ENCODE results near the gene SPACA1.

The SPACA1 gene

DNA sequence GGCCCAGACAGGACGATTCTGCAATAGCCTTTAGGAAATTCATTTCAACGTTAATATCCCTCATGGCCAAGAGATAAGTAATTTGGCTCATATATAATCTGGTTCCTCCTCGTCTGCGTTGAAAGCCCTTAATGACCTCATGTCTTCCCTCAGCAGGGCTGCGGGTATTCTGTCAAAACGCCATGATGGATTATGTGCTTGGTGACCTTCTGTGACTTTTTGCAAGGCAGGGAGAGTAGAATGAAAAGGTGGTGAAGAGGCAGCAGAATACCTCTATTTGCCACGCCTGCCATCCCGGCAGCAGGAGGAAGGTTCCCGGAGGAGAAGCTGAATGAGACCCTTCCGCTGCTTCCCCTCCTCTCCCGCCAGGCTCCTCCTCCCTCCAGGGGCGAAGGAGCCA lies 41.1 kb upstream of the SPACA1 start:
- H2BK12ac ChIP-seq (ENCODE audit: low read length): no peak overlapping the region
- no peak overlapping the region for H3K18ac ChIP-seq (ENCODE audit: low read length)
- H2BK5ac ChIP-seq (ENCODE audit: low read length): no peak overlapping the region
- no peaks in the 10 kb centered on the region for H3K4me1 ChIP-seq (ENCODE audit: control insufficient read depth in 2 of 2, insufficient read depth in 1 of 2, low read depth in 1 of 2, low read length in 2 of 2)
- no peak overlapping the region for H3K23ac ChIP-seq (ENCODE audit: low read depth, low read length, poor library complexity)
- no peak overlapping the region for H4K91ac ChIP-seq (ENCODE audit: low read depth, low read length, poor library complexity)
- no peak overlapping the region for H2BK120ac ChIP-seq (ENCODE audit: low read depth, low read length)
- H3K79me1 ChIP-seq (ENCODE audit: low read depth, low read length): no peaks in the 10 kb centered on the region
- H3K14ac ChIP-seq (ENCODE audit: low read length): no peak overlapping the region
- H4K8ac ChIP-seq (ENCODE audit: low read depth, low read length): no peak overlapping the region
- H3K4ac ChIP-seq (ENCODE audit: low read length): no peak overlapping the region
- H2AK5ac ChIP-seq (ENCODE audit: low read depth, low read length): no peak overlapping the region
- H3K9ac ChIP-seq (ENCODE audit: low read depth, low read length, poor library complexity): no peak overlapping the region
- no peak overlapping the region for H2BK15ac ChIP-seq (ENCODE audit: low read length)
- no peak overlapping the region for H3K4me3 ChIP-seq (ENCODE audit: low read length in 2 of 2)
- no peak overlapping the region for H3K4me2 ChIP-seq (ENCODE audit: insufficient read depth, low read length, poor library complexity, severe bottlenecking)
- no CpG with 5 or more reads among the region's 12 CpGs for WGBS, 2 donors (ENCODE audit: extremely low coverage in 2 of 2, insufficient read length in 2 of 2, insufficient replicate concordance in 1 of 2)
- no peaks in the 10 kb centered on the region for H3K9me3 ChIP-seq (replicated peaks in 1 of 2; ENCODE audit: control insufficient read depth in 2 of 2, insufficient read depth in 1 of 2, low read depth in 1 of 2, low read length in 2 of 2)
- DNase-seq (ENCODE audit: low spot score): no peak
- no peaks in the 10 kb centered on the region for H3K27me3 ChIP-seq (ENCODE audit: control insufficient read depth in 3 of 3, insufficient read depth in 3 of 3, low read depth in 1 of 3, low read length in 3 of 3)
- H3K27ac ChIP-seq (replicated peaks; ENCODE audit: low read length): no peak overlapping the region
- no peaks in the 10 kb centered on the region for H3K36me3 ChIP-seq (replicated peaks in 1 of 2; ENCODE audit: control insufficient read depth in 2 of 2, insufficient read depth in 2 of 2, low read length in 2 of 2)
- peak overlapping the region; percentile 70 for H2AFZ ChIP-seq (ENCODE audit: low read length)

- no peak overlapping the region for H3K4me3 ChIP-seq (ENCODE audit: low read length in 2 of 2)
- H3K14ac ChIP-seq (ENCODE audit: low read length): no peak overlapping the region
- H3K27ac ChIP-seq (replicated peaks; ENCODE audit: low read length): no peak overlapping the region
Measured at GRCh38 chr6:88008411-88008810, 39.2 kb upstream of the SPACA1 start.

DNA sequence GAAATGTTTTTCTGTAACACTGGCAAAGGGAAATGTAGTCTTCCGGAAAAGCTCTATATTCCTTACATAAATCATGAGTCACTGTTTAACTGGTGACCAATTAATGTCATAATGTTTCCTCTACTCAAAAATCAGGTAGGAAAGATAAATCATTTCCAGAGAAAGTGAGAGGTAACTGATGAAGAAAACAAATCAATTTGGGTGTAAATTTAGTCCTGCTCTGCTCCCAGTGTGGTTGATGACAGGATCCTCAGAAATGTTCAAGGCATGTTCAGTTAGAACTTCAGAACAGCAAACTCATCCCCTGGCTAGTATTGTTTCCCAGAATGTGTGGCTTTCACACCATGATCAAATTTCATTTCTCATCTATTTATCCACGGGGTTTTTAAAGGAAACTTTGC lies 38.8 kb upstream of the SPACA1 start:
- H2AK5ac ChIP-seq (ENCODE audit: low read depth, low read length): no peak overlapping the region
- H3K27me3 ChIP-seq (ENCODE audit: control insufficient read depth in 3 of 3, insufficient read depth in 3 of 3, low read depth in 1 of 3, low read length in 3 of 3): no peaks in the 10 kb centered on the region
- DNase-seq (ENCODE audit: low spot score): no peak
- H3K4me2 ChIP-seq (ENCODE audit: insufficient read depth, low read length, poor library complexity, severe bottlenecking): no peak overlapping the region
- H3K4me1 ChIP-seq (ENCODE audit: control insufficient read depth in 2 of 2, insufficient read depth in 1 of 2, low read depth in 1 of 2, low read length in 2 of 2): no peaks in the 10 kb centered on the region
- H3K9me3 ChIP-seq (replicated peaks in 1 of 2; ENCODE audit: control insufficient read depth in 2 of 2, insufficient read depth in 1 of 2, low read depth in 1 of 2, low read length in 2 of 2): no peaks in the 10 kb centered on the region
- no peak overlapping the region for H4K91ac ChIP-seq (ENCODE audit: low read depth, low read length, poor library complexity)
- no peak overlapping the region for H3K23ac ChIP-seq (ENCODE audit: low read depth, low read length, poor library complexity)
- no CpG with 5 or more reads among the region's 2 CpGs for WGBS, 2 donors (ENCODE audit: extremely low coverage in 2 of 2, insufficient read length in 2 of 2, insufficient replicate concordance in 1 of 2)
- H2AFZ ChIP-seq (ENCODE audit: low read length): no peak overlapping the region
- no peaks in the 10 kb centered on the region for H3K36me3 ChIP-seq (replicated peaks in 1 of 2; ENCODE audit: control insufficient read depth in 2 of 2, insufficient read depth in 2 of 2, low read length in 2 of 2)
- no peaks in the 10 kb centered on the region for H3K79me1 ChIP-seq (ENCODE audit: low read depth, low read length)
- no peak overlapping the region for H2BK15ac ChIP-seq (ENCODE audit: low read length)
- H3K14ac ChIP-seq (ENCODE audit: low read length): no peak overlapping the region
- no peak overlapping the region for H3K18ac ChIP-seq (ENCODE audit: low read length)
- H4K8ac ChIP-seq (ENCODE audit: low read depth, low read length): no peak overlapping the region
- H3K4me3 ChIP-seq (ENCODE audit: low read length in 2 of 2): no peak overlapping the region
- H3K4ac ChIP-seq (ENCODE audit: low read length): no peak overlapping the region
- no peak overlapping the region for H2BK12ac ChIP-seq (ENCODE audit: low read length)
- H3K27ac ChIP-seq (replicated peaks; ENCODE audit: low read length): no peak overlapping the region
- no peak overlapping the region for H3K9ac ChIP-seq (ENCODE audit: low read depth, low read length, poor library complexity)
- no peak overlapping the region for H2BK5ac ChIP-seq (ENCODE audit: low read length)
- no peak overlapping the region for H2BK120ac ChIP-seq (ENCODE audit: low read depth, low read length)

More at GRCh38 chr6:88008411-88008810, 39.2 kb upstream of the SPACA1 start:
- no peak overlapping the region for H2AK5ac ChIP-seq (ENCODE audit: low read depth, low read length)
- no peaks in the 10 kb centered on the region for H3K36me3 ChIP-seq (replicated peaks in 1 of 2; ENCODE audit: control insufficient read depth in 2 of 2, insufficient read depth in 2 of 2, low read length in 2 of 2)
- H3K4me1 ChIP-seq (ENCODE audit: control insufficient read depth in 2 of 2, insufficient read depth in 1 of 2, low read depth in 1 of 2, low read length in 2 of 2): no peaks in the 10 kb centered on the region
- no peak overlapping the region for H3K4me2 ChIP-seq (ENCODE audit: insufficient read depth, low read length, poor library complexity, severe bottlenecking)
- no peak overlapping the region for H2AFZ ChIP-seq (ENCODE audit: low read length)
- no peak overlapping the region for H3K9ac ChIP-seq (ENCODE audit: low read depth, low read length, poor library complexity)
- no CpG with 5 or more reads among the region's 4 CpGs for WGBS, 2 donors (ENCODE audit: extremely low coverage in 2 of 2, insufficient read length in 2 of 2, insufficient replicate concordance in 1 of 2)
- no peak overlapping the region for H4K91ac ChIP-seq (ENCODE audit: low read depth, low read length, poor library complexity)
- H4K8ac ChIP-seq (ENCODE audit: low read depth, low read length): no peak overlapping the region
- no peak overlapping the region for H2BK120ac ChIP-seq (ENCODE audit: low read depth, low read length)
- no peaks in the 10 kb centered on the region for H3K27me3 ChIP-seq (ENCODE audit: control insufficient read depth in 3 of 3, insufficient read depth in 3 of 3, low read depth in 1 of 3, low read length in 3 of 3)
- H2BK15ac ChIP-seq (ENCODE audit: low read length): no peak overlapping the region
- H2BK12ac ChIP-seq (ENCODE audit: low read length): no peak overlapping the region
- no peaks in the 10 kb centered on the region for H3K79me1 ChIP-seq (ENCODE audit: low read depth, low read length)
- no peaks in the 10 kb centered on the region for H3K9me3 ChIP-seq (replicated peaks in 1 of 2; ENCODE audit: control insufficient read depth in 2 of 2, insufficient read depth in 1 of 2, low read depth in 1 of 2, low read length in 2 of 2)
- no peak overlapping the region for H2BK5ac ChIP-seq (ENCODE audit: low read length)
- no peak overlapping the region for H3K18ac ChIP-seq (ENCODE audit: low read length)
- H3K4ac ChIP-seq (ENCODE audit: low read length): no peak overlapping the region
- H3K23ac ChIP-seq (ENCODE audit: low read depth, low read length, poor library complexity): no peak overlapping the region
- DNase-seq (ENCODE audit: low spot score): no peak

GRCh38 chr6:88013015-88013414 lies 34.6 kb upstream of the SPACA1 start:
- no peaks in the 10 kb centered on the region for H3K27me3 ChIP-seq (ENCODE audit: control insufficient read depth in 3 of 3, insufficient read depth in 3 of 3, low read depth in 1 of 3, low read length in 3 of 3)
- no peak overlapping the region for H3K4me2 ChIP-seq (ENCODE audit: insufficient read depth, low read length, poor library complexity, severe bottlenecking)
- H3K79me1 ChIP-seq (ENCODE audit: low read depth, low read length): no peaks in the 10 kb centered on the region
- H4K8ac ChIP-seq (ENCODE audit: low read depth, low read length): no peak overlapping the region
- WGBS, 2 donors (ENCODE audit: extremely low coverage in 2 of 2, insufficient read length in 2 of 2, insufficient replicate concordance in 1 of 2): no CpG with 5 or more reads among the region's 3 CpGs
- no peak overlapping the region for H3K23ac ChIP-seq (ENCODE audit: low read depth, low read length, poor library complexity)
- no peak overlapping the region for H2BK120ac ChIP-seq (ENCODE audit: low read depth, low read length)
- no peak overlapping the region for H3K18ac ChIP-seq (ENCODE audit: low read length)
- no peak overlapping the region for H2BK15ac ChIP-seq (ENCODE audit: low read length)
- DNase-seq (ENCODE audit: low spot score): no peak
- no peaks in the 10 kb centered on the region for H3K36me3 ChIP-seq (replicated peaks in 1 of 2; ENCODE audit: control insufficient read depth in 2 of 2, insufficient read depth in 2 of 2, low read length in 2 of 2)
- no peak overlapping the region for H2AFZ ChIP-seq (ENCODE audit: low read length)
- H3K27ac ChIP-seq (replicated peaks; ENCODE audit: low read length): no peak overlapping the region
- no peak overlapping the region for H3K4ac ChIP-seq (ENCODE audit: low read length)
- H3K9ac ChIP-seq (ENCODE audit: low read depth, low read length, poor library complexity): no peak overlapping the region
- H2BK5ac ChIP-seq (ENCODE audit: low read length): no peak overlapping the region
- no peak overlapping the region for H4K91ac ChIP-seq (ENCODE audit: low read depth, low read length, poor library complexity)
- H3K14ac ChIP-seq (ENCODE audit: low read length): no peak overlapping the region
- H2AK5ac ChIP-seq (ENCODE audit: low read depth, low read length): no peak overlapping the region
- no peaks in the 10 kb centered on the region for H3K9me3 ChIP-seq (replicated peaks in 1 of 2; ENCODE audit: control insufficient read depth in 2 of 2, insufficient read depth in 1 of 2, low read depth in 1 of 2, low read length in 2 of 2)
- H3K4me1 ChIP-seq (ENCODE audit: control insufficient read depth in 2 of 2, insufficient read depth in 1 of 2, low read depth in 1 of 2, low read length in 2 of 2): no peaks in the 10 kb centered on the region
- H3K4me3 ChIP-seq (ENCODE audit: low read length in 2 of 2): no peak overlapping the region
- H2BK12ac ChIP-seq (ENCODE audit: low read length): no peak overlapping the region
